ENCODE data around the gene LRRTM4.

DNA sequence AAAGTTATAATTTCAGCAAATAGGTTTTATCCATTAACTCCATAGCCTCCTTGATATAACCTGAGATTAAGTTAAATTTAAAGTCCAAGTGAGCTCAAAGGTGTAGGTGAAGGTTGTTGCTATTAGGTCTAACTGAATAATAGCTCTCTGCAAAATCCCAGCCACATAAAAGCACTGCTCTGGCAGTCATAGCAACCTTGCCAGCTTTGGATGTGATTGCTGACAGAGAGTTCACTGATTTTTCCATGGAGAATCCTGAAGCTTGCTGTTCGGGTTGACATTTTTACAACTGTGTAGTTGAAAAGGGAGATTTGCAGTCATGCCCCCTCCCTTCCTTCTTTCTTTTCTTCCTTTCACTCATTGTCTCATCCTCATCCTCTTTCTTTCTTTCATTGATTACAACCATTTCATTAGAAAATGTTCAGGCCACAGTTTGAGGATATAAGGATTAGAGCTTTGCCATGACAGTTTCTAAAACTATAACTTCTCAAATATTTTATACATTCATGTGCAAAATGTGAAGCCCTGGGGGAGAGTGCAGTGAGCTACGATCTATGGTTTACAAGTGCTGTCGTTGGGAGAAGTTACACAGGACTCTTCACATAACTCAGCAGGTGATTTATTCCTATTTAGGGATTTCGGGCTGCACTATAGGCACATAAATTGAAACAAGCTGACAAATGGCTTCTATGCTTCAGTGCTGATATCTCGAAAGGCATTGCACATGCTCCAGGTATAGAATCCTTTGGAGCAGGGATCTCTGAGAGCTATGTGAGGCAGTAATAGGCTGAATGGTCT is 193.8 kb downstream of the LRRTM4 start:
- no peak for TF ChIP-seq EZH2 (IDR thresholded peaks at IDR 0.05; ENCODE audit: low read length)
- no peak for TF ChIP-seq CTCF (optimal IDR thresholded peaks at IDR 0.05 in 1 of 3, IDR thresholded peaks at IDR 0.05 in 1 of 3, conservative IDR thresholded peaks at IDR 0.05 in 1 of 3; ENCODE audit: extremely low read depth in 1 of 3, insufficient read depth in 2 of 3, low read length in 3 of 3)
